Measurements from ENCODE around the gene CLCC1. TPM values are rescaled to one million over a fixed set of nuclear protein-coding genes. Genes with fewer than 3 reads are reported as not detected.

Gene CLCC1
- total RNA-seq (2021): 18.2 and 18.8 TPM in 2 replicates
- long read RNA-seq, full-length matches to known transcripts: 21 of 75 reads
- long read RNA-seq, partial matches to known transcripts: 6 of 75 reads
- long read RNA-seq, other reads (novel, unspliced or antisense): 48 of 75 reads

GRCh38 chr1:108963052-108963686 is at the start of gene CLCC1:
Gene CLCC1, minus strand, starts transcription at chr1:108963484. Its CDS starts 13,047 bp downstream, at chr1:108950437.
- Mint-ChIP-seq H3K4me3 (peak within 1 kb of the TSS; percentile 75 to 88), H3K4me1 (peaks cover 5 to 11% of the 10 kb centered on the region in 2 experiments), H3K9me3 (no peaks in the 10 kb centered on the region), H3K27ac (peak within 1 kb of the TSS in 2 of 3 experiments; percentile 86 to 89; a peak in 3 of 7 replicates), H3K36me3 (ENCODE audit: insufficient read depth in 1 of 3, low read depth in 3 of 3) (peaks cover 0 to 10% (median 0%) of the 10 kb centered on the region in 3 experiments; a peak in 3 of 7 replicates), H3K27me3 (ENCODE audit: low read depth) (0 out of 2 replicates have a peak, but pooled peaks cover 5% of the 10 kb centered on the region)
- DNase-seq: peak; percentile 92
- Histone ChIP-seq H3K27ac (ENCODE audit: insufficient read length, low read depth, low read length) (no peak within 1 kb of the TSS), H2BK12ac (ENCODE audit: insufficient read length, low read depth, low read length) (no peak within 1 kb of the TSS), H2BK5ac (ENCODE audit: insufficient read length, low read length) (no peak within 1 kb of the TSS), H3K27me3 (ENCODE audit: insufficient read depth, low read length) (no peaks in the 10 kb centered on the region), H2AFZ (ENCODE audit: low read length) (no peak within 1 kb of the TSS), H2BK120ac (ENCODE audit: low read depth, low read length, poor library complexity, severe bottlenecking) (peak within 1 kb of the TSS; percentile 53), H4K20me1 (ENCODE audit: control insufficient read depth, insufficient read depth, insufficient read length) (no peaks in the 10 kb centered on the region), H2BK20ac (ENCODE audit: low read depth, low read length, poor library complexity, severe bottlenecking) (no peak within 1 kb of the TSS), H3K9ac (ENCODE audit: extremely low read depth, insufficient read length, low read length) (peak within 1 kb of the TSS; percentile 60), H4K8ac (replicated peaks; ENCODE audit: insufficient read length, low read depth, low read length) (no peak within 1 kb of the TSS), H3K4ac (ENCODE audit: low read depth, low read length) (no peak within 1 kb of the TSS), H3K23ac (ENCODE audit: insufficient read length, low read depth, low read length) (no peak within 1 kb of the TSS), H3T11ph (ENCODE audit: low read length) (no peak within 1 kb of the TSS), H3K9me3 (ENCODE audit: control insufficient read depth, low read depth, low read length) (no peaks in the 10 kb centered on the region), H4K5ac (ENCODE audit: insufficient read length, low read depth, low read length) (no peak within 1 kb of the TSS), H4K91ac (ENCODE audit: insufficient read length, low read depth, low read length) (no peak within 1 kb of the TSS), H3K79me1 (ENCODE audit: insufficient read depth, low read depth, low read length, poor library complexity, severe bottlenecking) (no peaks in the 10 kb centered on the region), H2AK5ac (ENCODE audit: insufficient read length, low read length) (no peak within 1 kb of the TSS), H3K79me2 (ENCODE audit: insufficient read depth, low read length) (peaks cover 2% of the 10 kb centered on the region; the same call in 1 of the 2 replicates), H2BK15ac (ENCODE audit: low read depth, low read length) (no peak within 1 kb of the TSS), H3K56ac (ENCODE audit: insufficient read length, low read depth, low read length) (no peak within 1 kb of the TSS), H3K23me2 (ENCODE audit: insufficient read length, low read depth, low read length, poor library complexity, severe bottlenecking) (no peaks in the 10 kb centered on the region), H3K4me1 (ENCODE audit: insufficient read depth, low read length) (no peaks in the 10 kb centered on the region; the same call in none of the 2 replicates), H3K18ac (ENCODE audit: insufficient read length, low read depth, low read length) (peak within 1 kb of the TSS; percentile 28), H3K14ac (ENCODE audit: insufficient read depth, low read length) (peak within 1 kb of the TSS; percentile 55), H3K4me2 (ENCODE audit: insufficient read depth, insufficient read length, low read length) (peak within 1 kb of the TSS; percentile 66)
- no peak for TF ChIP-seq CTCF (conservative IDR thresholded peaks at IDR 0.05)
- no CpG with 5 or more reads among the region's 72 CpGs for WGBS (ENCODE audit: extremely low coverage, insufficient read length, low lambda C conversion rate)
